HG02938 (cell line): ENCODE measurements around the gene ELK3.

Experiments
- ATAC-seq: cut with Tn5 transposase; IDR thresholded peaks from one replicate; pipeline ENCODE4 v1.9.1; 2021; ENCODE audit warnings: mild to moderate bottlenecking, moderate library complexity; ENCODE audit not compliant: unreplicated experiment

The ELK3 gene

DNA sequence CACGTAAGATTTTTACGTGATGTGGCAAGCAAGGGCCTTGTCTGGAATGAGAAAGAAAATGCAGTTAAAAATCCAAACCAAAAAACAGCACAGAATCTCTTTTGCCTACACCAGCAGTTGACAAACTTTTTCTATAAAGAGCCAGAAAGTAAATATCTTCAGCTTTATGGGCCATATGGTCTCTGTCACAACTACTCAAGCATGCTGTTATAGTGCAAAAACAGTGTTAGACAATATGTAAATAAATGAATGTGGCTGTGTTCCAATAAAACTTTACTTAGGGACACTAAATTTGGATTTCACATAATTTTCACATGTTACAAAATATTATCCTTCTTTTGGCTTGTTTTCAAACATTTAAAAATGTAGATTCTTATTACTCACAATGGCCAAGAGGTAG is 6.2 kb upstream of the ELK3 start:
- ATAC-seq: no peak

DNA sequence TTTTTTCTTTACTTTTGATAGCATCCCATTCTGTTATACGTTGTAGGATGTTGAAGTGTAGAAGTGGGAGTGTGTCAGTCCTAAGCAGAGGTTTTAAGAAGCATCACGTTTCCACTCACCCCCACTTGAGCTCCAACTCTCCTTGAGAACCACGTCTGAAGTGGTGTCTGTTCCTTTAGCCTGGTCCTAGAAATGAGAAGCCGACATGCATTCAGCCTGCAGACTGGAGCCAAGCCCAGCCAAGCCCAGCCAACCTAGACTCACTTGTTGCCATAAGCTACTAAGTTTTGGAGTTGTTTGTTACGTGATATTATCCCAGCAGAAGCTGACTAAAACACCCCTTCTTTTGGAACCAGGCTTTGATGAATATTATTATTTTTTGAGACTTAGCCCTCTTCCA is 4.4 kb upstream of the ELK3 start:
- ATAC-seq: no peak

DNA sequence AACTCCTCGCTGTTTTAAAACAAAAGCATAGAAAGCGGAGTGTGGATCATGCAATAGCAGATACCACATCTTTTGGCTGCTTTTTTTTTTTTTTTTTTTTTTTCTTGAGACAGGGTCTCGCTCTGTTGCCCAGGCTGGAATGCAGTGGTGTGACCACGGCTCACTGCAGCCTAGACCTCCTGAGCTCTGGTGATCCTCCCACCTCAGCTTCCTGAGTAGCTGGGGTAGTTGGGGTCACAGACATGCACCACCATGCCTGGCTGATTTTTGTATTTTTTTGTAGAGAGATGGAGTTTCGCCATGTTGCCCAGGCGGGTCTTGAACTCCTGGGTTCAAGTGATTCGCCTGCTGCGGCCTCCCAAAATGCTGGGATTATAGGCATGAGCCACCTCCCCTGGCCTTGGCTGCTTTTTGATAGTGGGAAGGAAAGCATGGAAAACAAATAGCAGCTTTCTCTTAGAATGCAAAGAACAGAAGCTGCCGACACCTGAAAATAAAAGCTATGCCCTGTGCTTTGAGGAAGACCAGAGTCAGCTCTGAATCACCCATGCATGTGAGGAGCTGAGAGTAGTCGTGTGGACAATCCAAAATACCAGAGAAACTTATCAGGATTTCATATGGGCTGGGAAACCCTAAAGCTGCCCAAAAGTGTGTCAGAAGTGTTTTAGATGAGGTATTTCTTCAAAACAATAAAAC is 3.6 kb upstream of the ELK3 start:
- ATAC-seq: no peak

DNA sequence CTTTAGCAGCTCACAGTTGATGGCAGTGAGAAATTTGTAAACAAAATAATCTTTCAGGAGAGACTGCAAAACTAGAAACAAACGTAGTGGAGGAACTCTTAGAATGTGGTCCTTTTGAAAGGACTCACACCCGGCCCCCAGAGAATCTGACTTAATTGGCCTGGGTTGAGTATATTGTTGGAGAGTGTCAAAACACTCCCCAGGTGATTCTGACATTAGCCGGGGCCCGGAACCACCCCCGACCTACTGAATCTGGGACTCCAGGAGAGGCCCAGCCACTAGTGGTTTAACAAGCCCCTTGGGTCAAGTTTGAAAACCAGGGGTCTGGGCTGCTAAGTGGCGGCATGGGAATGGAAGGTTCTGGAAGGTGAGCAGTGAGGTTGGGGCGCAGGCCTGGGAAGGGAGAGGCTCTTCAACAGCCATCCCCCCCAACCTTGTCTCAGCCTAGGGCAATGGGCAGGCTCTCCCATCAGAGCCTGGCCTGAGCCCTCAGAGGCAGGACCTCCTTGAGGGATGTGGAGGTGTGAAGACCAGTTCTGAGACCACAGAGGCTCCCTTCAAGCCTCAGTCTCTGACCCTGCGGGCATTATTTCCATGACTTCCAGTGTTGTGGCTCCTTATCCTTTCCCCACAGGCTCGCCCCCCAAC is 1.1 kb upstream of the ELK3 start:
- no peak for ATAC-seq

DNA sequence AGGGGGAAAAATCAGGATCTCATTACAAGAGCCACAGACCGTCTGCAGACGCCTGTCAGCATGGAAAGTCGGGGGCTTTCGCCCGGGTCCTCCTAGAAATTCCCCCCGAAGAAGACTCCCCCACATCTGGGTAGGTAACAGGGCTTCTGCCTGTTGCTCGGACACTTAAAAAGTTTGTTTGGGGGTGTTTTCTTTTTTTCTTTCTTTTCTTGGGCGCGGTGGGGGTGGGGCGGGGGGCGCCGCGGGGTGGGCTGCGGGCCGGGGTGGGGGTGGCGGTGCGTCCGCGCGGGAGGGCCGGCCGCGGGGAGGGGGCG is 358 bp downstream of the ELK3 start:
- ATAC-seq: peak; percentile 1

DNA sequence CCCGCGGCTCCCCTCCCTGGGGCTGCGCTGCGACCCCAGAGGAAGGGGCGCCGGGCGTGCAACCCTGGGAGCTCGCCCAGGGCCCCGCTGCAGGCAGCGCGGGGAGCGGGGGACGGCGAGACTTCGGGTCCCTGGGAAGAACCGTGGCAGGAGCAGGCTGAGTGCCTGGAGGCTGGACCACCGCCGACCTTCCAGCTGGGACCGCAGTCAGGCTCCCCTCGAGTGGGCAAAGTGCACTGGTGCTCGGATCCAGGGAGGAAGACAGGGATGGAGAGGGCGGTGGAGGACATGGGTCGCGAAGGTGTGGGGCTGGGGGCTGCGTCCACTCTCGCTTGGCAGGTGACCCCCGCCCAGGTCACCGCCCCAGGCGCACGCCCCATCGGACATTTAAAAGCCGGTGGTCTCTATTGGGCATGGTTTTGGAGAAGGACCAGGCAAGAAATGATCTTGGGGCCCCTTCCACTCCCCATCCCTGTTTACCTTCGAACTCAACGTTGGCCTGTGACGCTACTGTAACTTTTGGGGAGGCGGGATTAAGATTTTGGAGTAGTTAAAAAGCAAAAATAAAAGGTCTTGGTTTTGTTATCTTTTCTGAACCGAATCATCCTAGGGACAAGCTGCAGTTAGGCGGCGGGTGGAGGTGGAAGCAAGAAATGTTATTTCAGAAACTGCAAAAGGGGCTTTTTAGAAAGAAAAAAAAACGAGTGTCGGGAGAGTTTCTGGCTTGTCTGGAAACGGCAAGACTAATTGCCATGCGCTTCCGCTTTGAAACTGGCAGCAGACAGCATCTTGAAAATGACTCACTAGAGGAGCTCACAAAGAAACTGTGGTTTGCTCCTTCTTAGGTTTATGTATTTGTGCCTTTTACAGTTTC is 1.0 kb downstream of the ELK3 start:
- peak; percentile 85 for ATAC-seq

DNA sequence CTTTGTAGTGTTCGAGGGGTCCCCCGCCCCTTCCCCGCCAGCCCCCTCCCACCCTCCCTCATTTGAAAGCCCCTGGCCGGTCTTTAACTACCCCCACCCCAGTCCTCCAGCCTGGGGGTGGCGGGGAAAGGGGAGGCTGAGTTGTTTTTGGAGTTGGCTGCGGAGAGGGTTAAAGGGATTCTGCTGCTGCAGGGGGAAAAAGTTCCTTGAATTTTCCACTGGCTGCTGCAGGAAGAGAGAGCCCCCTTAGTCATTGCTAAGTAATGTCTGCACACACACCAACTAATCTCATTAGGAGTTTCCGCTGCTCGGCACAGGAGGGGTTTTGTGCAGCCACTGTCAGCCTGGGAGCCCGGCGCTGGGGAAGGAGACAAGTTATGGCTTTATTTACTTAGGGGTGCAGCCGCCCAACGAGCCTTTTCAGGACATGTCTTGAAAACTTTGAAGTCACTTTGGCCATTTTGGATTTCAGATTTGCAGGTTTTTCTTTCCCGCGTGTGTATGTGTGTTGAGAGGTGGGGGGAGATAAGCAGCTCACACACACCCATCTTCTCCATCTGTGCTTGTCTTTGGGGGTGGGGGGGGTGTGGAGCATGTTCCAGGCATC is 1.8 kb downstream of the ELK3 start:
- ATAC-seq: no peak

DNA sequence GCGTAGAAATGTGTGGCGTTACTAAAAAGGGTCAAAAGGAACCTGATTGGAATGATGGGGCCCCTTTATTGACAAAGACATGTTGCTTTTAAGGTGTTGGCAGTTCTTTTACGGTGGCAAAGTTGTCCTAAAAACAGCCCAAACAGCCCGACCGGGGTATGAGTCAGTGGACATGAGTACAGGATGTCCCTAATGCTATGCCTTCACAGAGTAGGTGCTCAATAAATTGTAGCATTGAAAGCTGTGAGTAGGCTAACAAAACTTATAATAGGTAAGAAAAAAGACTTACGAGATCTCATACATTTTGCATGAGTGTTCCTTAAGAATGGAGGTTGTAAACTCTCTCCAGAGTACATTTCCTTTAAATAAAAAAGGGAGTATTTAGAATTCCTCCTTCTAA is 2.6 kb downstream of the ELK3 start:
- no peak for ATAC-seq

DNA sequence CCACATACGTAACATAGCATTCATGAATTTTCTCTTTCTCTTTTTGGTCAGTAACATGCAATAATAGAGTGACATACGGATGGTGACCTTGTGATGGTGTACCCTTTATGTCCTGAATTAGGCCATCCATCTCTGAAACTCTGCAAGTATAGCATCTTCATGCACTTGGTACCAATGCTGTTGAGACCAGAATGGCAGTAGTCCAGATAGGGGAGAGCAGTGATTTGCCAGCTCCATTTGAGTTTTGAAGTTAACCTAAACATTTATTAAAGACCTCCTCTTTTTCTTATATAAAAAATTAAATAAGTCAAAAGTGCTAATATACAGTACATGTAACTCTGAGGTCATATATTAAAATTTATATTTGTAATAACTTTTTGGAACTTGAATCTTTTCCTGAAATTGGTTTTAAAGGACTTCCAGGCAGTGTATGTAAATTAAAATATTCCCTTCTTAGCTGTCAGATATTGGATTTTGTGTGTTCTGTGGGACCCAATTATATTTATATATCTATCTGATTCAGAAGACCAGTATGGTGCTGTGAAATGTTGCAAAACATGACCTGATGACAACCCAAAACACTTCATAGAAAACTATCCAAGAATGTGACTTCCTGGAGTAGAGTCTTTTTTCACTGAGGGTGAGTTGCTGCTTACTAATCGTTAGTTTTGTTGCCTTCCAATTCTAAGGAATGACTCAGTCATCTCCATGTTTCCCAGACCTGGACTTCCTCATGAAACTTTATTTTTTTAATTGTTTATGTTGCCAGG is 3.5 kb downstream of the ELK3 start:
- no peak for ATAC-seq

DNA sequence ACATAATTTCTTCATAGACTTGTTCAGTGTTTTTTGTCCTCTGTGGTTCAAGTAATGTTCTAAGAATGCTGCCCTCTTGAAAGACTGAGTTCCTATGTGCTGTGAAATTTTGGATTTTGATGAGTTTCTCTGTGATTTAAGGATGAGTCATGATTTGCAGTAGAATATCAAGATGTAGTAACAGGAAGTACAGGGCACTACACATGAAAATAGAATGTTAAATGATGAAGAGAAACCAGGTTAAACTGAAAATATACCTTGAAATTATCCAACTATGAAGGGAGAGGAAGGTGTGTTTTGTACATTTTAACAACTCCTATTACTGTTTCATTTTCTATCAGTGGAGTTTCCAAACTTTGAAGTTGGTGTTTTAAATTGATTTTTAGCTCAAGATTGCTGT is 4.8 kb downstream of the ELK3 start:
- ATAC-seq: no peak

DNA sequence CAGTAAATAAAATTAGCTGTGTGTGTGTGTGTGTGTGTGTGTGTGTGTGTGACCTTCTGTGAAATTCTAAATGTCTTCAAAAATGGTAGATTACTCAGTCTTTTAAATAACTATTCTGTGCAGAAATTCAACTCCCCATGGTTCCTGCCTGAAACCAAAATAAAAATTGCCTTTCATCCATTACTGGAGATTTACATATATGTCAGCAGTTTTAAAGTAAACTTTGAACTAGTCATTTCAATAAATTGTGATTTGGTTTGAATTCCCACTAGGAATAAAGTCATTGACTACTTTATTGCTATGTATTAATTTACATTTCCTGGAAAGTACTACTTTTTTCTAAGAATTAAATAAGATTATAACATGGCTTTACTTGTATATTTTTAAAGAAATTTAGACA is 5.3 kb downstream of the ELK3 start:
- ATAC-seq: no peak

DNA sequence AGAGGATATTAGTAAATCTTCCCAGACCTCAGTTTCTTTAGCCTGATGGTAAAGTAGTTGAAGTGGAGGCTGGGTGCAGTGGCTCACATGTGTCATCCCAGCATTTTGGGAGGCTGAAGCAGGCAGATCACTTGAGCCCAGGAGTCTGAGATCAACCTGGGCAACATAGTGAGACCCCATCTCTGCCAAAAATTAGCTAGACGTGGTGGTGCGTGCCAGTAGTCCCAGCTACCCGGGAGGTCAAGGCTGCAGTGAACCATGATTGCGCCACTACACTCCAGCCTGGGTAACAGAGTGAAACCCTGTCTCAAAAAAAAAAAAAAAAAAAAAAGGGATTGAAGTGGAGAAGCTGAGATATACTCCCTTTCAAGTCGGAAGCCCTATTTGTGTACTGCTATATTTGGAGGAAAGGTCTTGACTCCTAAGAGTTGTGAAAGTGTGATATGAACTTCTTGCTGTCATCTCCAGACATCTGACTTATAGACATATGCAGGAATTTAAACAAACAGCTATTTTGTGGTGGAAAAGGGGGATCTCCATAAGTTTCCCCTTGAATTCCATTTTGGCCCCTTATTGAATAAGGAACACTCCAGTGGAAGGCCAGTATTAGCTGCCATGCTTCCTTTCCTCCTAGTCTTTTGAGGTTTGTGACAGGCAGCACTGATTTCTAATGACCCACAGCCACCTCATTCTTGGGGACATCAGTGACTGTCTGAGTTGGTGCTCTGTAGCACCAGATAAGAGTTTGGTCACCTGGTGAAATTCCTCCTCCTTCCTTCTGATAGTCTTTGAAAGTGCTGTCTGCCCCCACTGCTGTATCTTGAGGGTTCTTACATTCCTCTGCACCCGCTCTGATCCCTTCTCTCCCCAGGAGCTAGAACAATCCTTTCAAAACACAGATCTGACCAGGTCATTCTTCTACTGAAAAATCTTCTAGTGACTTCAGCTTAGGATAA is 7.4 kb downstream of the ELK3 start:
- no peak for ATAC-seq

DNA sequence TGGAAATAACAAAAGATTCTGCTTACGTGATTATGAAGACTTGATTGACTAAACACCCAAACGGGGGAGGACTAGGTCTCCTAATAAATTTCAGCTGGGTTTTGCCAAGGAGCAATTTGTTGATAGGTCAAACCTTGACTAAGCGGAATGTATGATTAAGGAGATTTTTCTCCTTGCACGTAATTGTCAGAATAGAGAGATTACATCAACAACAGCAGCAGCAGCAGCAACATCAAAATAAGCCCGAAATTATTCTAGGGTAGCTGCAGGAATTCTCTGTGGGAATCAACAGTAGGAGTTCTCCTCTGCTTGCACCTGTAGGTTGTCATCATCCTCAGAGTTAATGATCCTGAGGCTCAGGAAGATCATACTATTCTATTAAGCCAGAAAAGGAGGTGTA is 10.2 kb downstream of the ELK3 start:
- ATAC-seq: no peak

DNA sequence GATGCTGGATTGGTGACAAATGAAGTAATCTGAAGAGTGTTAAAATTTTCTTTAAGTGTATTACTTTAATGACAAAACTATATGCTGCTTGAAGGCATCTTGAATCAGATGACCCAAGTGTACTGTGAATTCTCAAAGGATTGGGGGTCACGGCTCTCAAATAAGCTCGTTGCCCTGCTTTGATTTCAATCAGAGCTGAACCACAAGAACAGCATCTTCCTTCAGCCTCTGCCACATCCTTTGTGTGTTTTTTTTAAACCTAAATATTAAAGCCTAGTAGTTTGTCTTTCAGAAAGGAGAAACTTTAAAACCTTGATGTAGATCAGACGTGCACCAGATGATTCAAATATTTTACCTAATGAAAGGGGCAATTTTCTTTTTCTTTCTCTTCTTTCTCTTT is 11.7 kb downstream of the ELK3 start:
- ATAC-seq: no peak

DNA sequence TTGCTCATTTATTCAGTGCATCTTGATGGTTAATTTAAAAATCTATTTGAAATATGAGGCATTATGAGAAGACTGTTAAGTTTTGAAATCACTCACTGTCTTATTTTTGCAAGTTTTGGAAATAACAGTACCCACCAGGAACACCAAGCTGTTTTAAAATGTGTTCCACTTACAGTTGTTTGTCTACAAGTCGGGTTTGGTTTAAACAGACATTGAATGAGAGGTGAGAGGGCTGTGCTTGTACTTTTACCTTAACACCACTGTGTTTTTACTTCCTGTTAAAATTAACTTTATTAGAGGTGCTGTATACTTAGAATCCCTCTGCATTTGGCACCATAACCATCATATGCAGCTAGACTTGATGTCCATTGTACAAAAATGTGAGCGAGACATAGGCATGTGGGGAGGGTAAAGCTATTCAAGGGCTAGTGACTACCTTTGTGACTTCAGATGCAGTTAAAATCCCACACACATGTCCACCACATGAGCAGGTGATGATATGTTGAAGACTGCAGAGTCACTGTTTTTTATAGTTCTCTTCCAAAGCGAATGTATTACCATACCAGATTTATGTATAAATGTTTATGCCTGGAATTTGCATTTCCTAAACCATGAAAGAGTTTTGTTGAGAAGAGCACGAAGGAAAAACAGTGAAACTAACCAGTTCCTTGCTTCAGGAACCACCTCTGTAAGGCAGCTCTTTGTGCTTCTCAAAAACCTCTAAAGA is 12.9 kb downstream of the ELK3 start:
- ATAC-seq: no peak

DNA sequence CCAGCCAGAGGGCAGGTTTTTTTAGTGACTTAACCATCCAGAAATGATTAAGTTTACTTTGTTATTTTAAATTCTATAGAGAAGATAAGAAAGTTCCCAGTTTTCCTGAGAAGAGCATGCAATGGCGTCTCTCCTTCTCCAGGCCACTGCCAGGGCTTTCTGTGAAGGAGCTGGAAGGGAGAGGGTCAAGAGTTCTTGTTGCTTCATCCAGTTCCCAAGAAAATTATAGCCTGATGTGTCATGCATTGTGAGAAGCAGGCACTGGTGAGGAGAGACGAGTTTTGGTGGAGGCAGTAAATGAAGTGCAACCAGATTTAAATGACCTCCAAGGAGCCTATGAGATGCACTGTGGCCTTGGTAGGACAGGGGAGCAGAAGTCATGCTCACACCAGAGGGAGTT is 14.2 kb downstream of the ELK3 start:
- no peak for ATAC-seq

DNA sequence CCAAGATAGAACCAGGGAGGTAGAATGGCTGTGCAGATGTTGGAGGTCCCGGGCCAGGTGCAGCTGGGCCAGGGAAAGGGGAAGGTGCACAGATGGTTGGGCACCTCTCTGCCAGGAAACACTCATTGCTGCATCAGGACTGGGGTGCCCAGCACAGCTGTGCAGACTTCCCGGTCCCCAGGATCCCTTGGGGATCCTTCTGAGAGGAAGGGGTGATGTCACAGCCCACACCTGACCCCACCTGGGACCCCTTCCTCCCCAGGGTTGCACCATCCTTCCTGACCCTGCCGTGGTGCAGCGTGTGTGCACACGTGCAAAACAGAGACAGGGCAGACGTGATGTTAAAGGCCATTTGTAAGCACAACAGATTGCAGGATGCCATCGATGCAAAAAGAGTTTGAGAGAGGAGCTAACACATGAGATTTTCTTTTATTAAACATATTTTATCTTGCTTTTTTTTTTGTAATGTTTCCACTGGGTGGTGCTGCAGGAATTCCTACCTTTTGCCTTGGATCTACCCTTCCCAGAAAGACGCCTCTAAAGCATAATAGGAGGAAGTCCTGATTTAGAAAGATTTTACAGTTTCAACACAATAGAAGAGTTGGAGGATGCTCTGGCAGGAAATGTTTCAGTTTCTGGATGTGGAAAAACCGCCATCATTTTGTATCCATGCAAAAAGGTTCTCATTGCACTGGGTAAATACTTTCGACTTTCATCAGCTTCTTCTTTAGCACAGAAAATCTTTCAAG is 14.8 kb downstream of the ELK3 start:
- ATAC-seq: no peak

DNA sequence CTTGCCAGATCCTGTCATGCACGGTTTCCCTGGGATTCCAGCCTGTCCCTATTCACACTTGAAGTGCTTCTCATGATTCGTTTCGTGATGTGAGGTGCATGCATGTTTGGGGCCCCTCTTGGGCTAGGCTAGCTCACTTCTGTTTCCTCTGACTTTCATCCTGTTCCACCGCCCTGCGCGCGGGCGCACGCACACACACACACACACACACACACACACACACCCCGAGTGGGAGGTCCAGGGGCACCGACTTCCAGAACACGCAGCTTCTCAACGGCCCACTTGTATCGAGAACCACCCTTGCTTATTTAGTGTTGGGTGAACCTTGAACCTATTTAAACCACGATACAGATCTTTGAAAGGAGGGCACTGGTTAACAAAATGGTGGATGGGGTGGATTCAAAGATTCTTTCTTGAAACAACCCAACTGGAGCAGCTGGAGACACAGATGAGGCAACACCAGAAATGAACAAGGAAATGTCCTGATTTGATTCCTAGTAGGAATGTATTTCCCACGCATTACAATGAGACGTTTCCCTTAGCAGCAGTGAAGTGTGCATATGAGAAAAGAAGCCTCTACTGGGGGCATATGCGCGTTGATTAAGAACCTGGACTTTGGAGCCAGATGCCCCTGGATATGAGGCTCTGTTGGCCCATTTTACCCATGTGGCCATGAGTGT is 16.3 kb downstream of the ELK3 start:
- ATAC-seq: no peak
